ENCODE measurements around the gene FGF7.

GRCh38 chr15:49415149-49415548 is 7.9 kb upstream of the FGF7 start:
- no peak for TF ChIP-seq CTCF (IDR thresholded peaks at IDR 0.05)
- no peak for TF ChIP-seq POLR2A (IDR thresholded peaks at IDR 0.05)
